ENCODE data around the gene DMWD. TPM values are rescaled to one million over a fixed set of nuclear protein-coding genes. Genes with fewer than 3 reads are reported as not detected.

Gene DMWD
- total RNA-seq, 1 donor from 2014 or later, result 57.2 TPM

GRCh38 chr19:45789035-45789786, 3.4 kb downstream of the DMWD start:
- no peak for DNase-seq (ENCODE audit: low spot score)

GRCh38 chr19:45786533-45786894, 6.1 kb downstream of the DMWD start:
- no peak for DNase-seq (ENCODE audit: low spot score)

- no peak for DNase-seq (ENCODE audit: low spot score)
These were observed 6.7 kb downstream of the DMWD start for GRCh38 chr19:45785781-45786532.

- DNase-seq (ENCODE audit: low spot score), result no peak
These were observed 7.5 kb downstream of the DMWD start for GRCh38 chr19:45785097-45785496.

GRCh38 chr19:45784096-45784495, 8.5 kb downstream of the DMWD start:
- DNase-seq (ENCODE audit: low spot score), result no peak

- no peak for DNase-seq (ENCODE audit: low spot score)
These were observed 9.5 kb downstream of the DMWD start for GRCh38 chr19:45782820-45783785.

GRCh38 chr19:45782162-45782691, 10.4 kb downstream of the DMWD start, which contains the start of gene DMPK:
Gene DMPK, minus strand, starts transcription at chr19:45782490. Its CDS starts 138 bp downstream, at chr19:45782352.
- no peak for DNase-seq (ENCODE audit: low spot score)

- no peak for DNase-seq (ENCODE audit: low spot score)
These were observed 11.2 kb downstream of the DMWD start for GRCh38 chr19:45781214-45782161.

GRCh38 chr19:45780448-45781213, 12.0 kb downstream of the DMWD start:
- DNase-seq (ENCODE audit: low spot score), result no peak

GRCh38 chr19:45780146-45780447, 12.5 kb downstream of the DMWD start:
- DNase-seq (ENCODE audit: low spot score), result no peak

- DNase-seq (ENCODE audit: low spot score), result peak; percentile 93
These were observed 13.2 kb downstream of the DMWD start for GRCh38 chr19:45779231-45780145.

- no peak for DNase-seq (ENCODE audit: low spot score)
These were observed 14.5 kb downstream of the DMWD start for GRCh38 chr19:45778010-45778661.

- DNase-seq (ENCODE audit: low spot score), result no peak
These were observed 15.2 kb downstream of the DMWD start for GRCh38 chr19:45777395-45777961.

- no peak for DNase-seq (ENCODE audit: low spot score)
These were observed 17.9 kb downstream of the DMWD start for GRCh38 chr19:45774765-45775164.

- DNase-seq (ENCODE audit: low spot score), result no peak
These were observed 19.3 kb downstream of the DMWD start for GRCh38 chr19:45773384-45773783.

- DNase-seq (ENCODE audit: low spot score), result no peak
These were observed 19.7 kb downstream of the DMWD start for GRCh38 chr19:45772912-45773311.

GRCh38 chr19:45772130-45772840, 20.4 kb downstream of the DMWD start:
- no peak for DNase-seq (ENCODE audit: low spot score)

Data from mesenteric fat pad (tissue), 1 donor.